Mucosa of descending colon (tissue), 3 donors: ENCODE data around the gene ATPAF2. TPM values are rescaled to one million over a fixed set of nuclear protein-coding genes. Genes with fewer than 3 reads are reported as not detected.

ENCODE experiments used
- ATAC-seq: fragments of 200-7000 bp; cut with Tn5 transposase; one replicate; pipeline ENCODE4 v1.9.1; 2020; ENCODE audit warnings: mild to moderate bottlenecking, moderate library complexity
- DNase-seq, 3 donors: peaks; one replicate each; pipeline ENCODE4 v3.0.0-alpha.2; 2020
- H3K36me3 ChIP-seq: fragments of 200-600 bp; one replicate; pipeline ENCODE4 v1.8.0; 2021; ENCODE audit warnings: low read depth, mild to moderate bottlenecking
- H3K4me1 ChIP-seq: fragments of 200-600 bp; one replicate; pipeline ENCODE4 v1.8.0; 2021; ENCODE audit warnings: low read depth, mild to moderate bottlenecking
- H3K4me3 ChIP-seq: fragments of 200-600 bp; one replicate; pipeline ENCODE4 v1.8.0; 2021; ENCODE audit warnings: mild to moderate bottlenecking
- H3K9me3 ChIP-seq: fragments of 200-600 bp; one replicate; pipeline ENCODE4 v1.8.0; 2021; ENCODE audit warnings: mild to moderate bottlenecking
- CTCF ChIP-seq: fragments of 200-600 bp; IDR thresholded peaks from one replicate; pipeline ENCODE4 v1.8.0; 2022; ENCODE audit warnings: antibody characterized with exemption, mild to moderate bottlenecking
- intact Hi-C, 2 donors: fragments of 100-400 bp; cut with DNase I in 1 of 2; cut with micrococcal nuclease in 1 of 2; formaldehyde crosslinking; loops; one replicate each; pipeline versions ENCODE4 v1.11.0 to v1.11.1; 2022; cut with DNase I, micrococcal nuclease
- total RNA-seq, 3 donors: library from RNA; stranded (reverse); fragmentation: NEBNext Ultra II Directional in 2 of 3; extraction: Animal tissue kit (Norgen Biotek cat#: 25700) in 2 of 3; gene quantifications; one replicate each; pipeline versions ENCODE4 v1.2.1 to v1.2.4, GENCODE V29; 2021 to 2023
- donor health status: DM: no; HTN: no; CAD: no; lungs with moderate emphysema.
- donor health status: DM: no; HTN: no; CAD: no.
- donor health status: DM: no; HTN: yes; CAD: no.

The ATPAF2 gene
- total RNA-seq, 3 donors from 2014 or later: 26.0 to 33.9 (median 27.2) TPM

- intact Hi-C loops: no loop called here
- H3K4me3 ChIP-seq: no peak overlapping the region
- no peaks in the 10 kb centered on the region for H3K4me1 ChIP-seq
- TF ChIP-seq CTCF: no peak
- no peaks in the 10 kb centered on the region for H3K36me3 ChIP-seq
- no peak for DNase-seq
- ATAC-seq: no peak
- H3K9me3 ChIP-seq: no peaks in the 10 kb centered on the region
These were observed 25.1 kb upstream of the ATPAF2 start for GRCh38 chr17:18064053-18064452.

GRCh38 chr17:18059283-18059682 is 20.3 kb upstream of the ATPAF2 start:
- TF ChIP-seq CTCF: no peak
- H3K36me3 ChIP-seq: peaks cover 3% of the 10 kb centered on the region
- no peaks in the 10 kb centered on the region for H3K4me1 ChIP-seq
- intact Hi-C loops: no loop called here
- DNase-seq: no peak
- no peak for ATAC-seq
- H3K4me3 ChIP-seq: no peak overlapping the region
- H3K9me3 ChIP-seq: no peaks in the 10 kb centered on the region

- no peak for TF ChIP-seq CTCF
- H3K4me1 ChIP-seq: no peaks in the 10 kb centered on the region
- H3K4me3 ChIP-seq: no peak overlapping the region
- H3K36me3 ChIP-seq: peaks cover 6% of the 10 kb centered on the region
- DNase-seq (no peak), ATAC-seq (no peak)
- H3K9me3 ChIP-seq: no peaks in the 10 kb centered on the region
- intact Hi-C loops: no loop called here
These were observed 17.2 kb upstream of the ATPAF2 start for GRCh38 chr17:18056214-18056613.

GRCh38 chr17:18055597-18055996 is 16.6 kb upstream of the ATPAF2 start:
- intact Hi-C loops: no loop called here
- no peak for DNase-seq
- no peak for ATAC-seq
- TF ChIP-seq CTCF: no peak
- H3K9me3 ChIP-seq: no peaks in the 10 kb centered on the region
- H3K4me1 ChIP-seq: no peaks in the 10 kb centered on the region
- H3K36me3 ChIP-seq: peaks cover 6% of the 10 kb centered on the region
- H3K4me3 ChIP-seq: no peak overlapping the region

GRCh38 chr17:18045691-18046350 is 6.9 kb upstream of the ATPAF2 start:
- no peak for TF ChIP-seq CTCF
- intact Hi-C loops: no loop called here
- no peaks in the 10 kb centered on the region for H3K36me3 ChIP-seq
- no peak for DNase-seq
- H3K4me3 ChIP-seq: no peak overlapping the region
- no peak for ATAC-seq
- no peaks in the 10 kb centered on the region for H3K4me1 ChIP-seq
- no peaks in the 10 kb centered on the region for H3K9me3 ChIP-seq

GRCh38 chr17:18044609-18045008 is 5.6 kb upstream of the ATPAF2 start:
- no peak overlapping the region for H3K4me3 ChIP-seq
- peaks cover 6% of the 10 kb centered on the region for H3K4me1 ChIP-seq
- ATAC-seq (no peak), DNase-seq (no peak)
- H3K9me3 ChIP-seq: no peaks in the 10 kb centered on the region
- no peaks in the 10 kb centered on the region for H3K36me3 ChIP-seq
- no peak for TF ChIP-seq CTCF
- intact Hi-C loops: no loop called here
